ENCODE data around the gene VAT1L.

- TF ChIP-seq SUZ12 (IDR thresholded peaks at IDR 0.05; ENCODE audit: extremely low read depth, insufficient read depth, insufficient read length) (no peak), ZNF274 (IDR thresholded peaks at IDR 0.05; ENCODE audit: low read depth, low read length) (no peak), YY1 (IDR thresholded peaks at IDR 0.05; ENCODE audit: insufficient read depth, insufficient read length) (no peak)
Measured at GRCh38 chr16:77844801-77845200, 56.4 kb downstream of the VAT1L start.

Data from NT2/D1 (cell line).